ENCODE measurements around the gene FGF14. TPM values are rescaled to one million over a fixed set of nuclear protein-coding genes. Genes with fewer than 3 reads are reported as not detected.

The FGF14 gene
- total RNA-seq, 1 donor from 2014 or later, result 0.52 TPM

GRCh38 chr13:101695870-101696516, 705.9 kb downstream of the FGF14 start:
- Histone ChIP-seq H3K9ac (ENCODE audit: low read depth in 1 of 3, low read length in 3 of 3) (no peak overlapping the region), H3K36me3 (ENCODE audit: control insufficient read depth in 3 of 3, insufficient read depth in 3 of 3, low read length in 3 of 3) (no peaks in the 10 kb centered on the region), H3K27ac (ENCODE audit: low read depth, low read length) (no peak overlapping the region), H3K9me3 (ENCODE audit: control insufficient read depth in 3 of 3, low read length in 3 of 3) (no peaks in the 10 kb centered on the region), H3K4me1 (ENCODE audit: control insufficient read depth in 3 of 3, insufficient read depth in 3 of 3, low read length in 3 of 3) (no peaks in the 10 kb centered on the region), H3K27me3 (ENCODE audit: control insufficient read depth in 3 of 3, insufficient read depth in 3 of 3, low read length in 3 of 3) (no peaks in the 10 kb centered on the region), H3K4me3 (ENCODE audit: low read length in 3 of 3) (no peak overlapping the region)

GRCh38 chr13:101691341-101691860, 710.4 kb downstream of the FGF14 start:
- no peaks in the 10 kb centered on the region for H3K27me3 ChIP-seq (ENCODE audit: control insufficient read depth in 3 of 3, insufficient read depth in 3 of 3, low read length in 3 of 3)
- H3K4me1 ChIP-seq (ENCODE audit: control insufficient read depth in 3 of 3, insufficient read depth in 3 of 3, low read length in 3 of 3), result no peaks in the 10 kb centered on the region
- no peak overlapping the region for H3K4me3 ChIP-seq (ENCODE audit: low read length in 3 of 3)
- no peak overlapping the region for H3K27ac ChIP-seq (ENCODE audit: low read depth, low read length)
- no peaks in the 10 kb centered on the region for H3K36me3 ChIP-seq (ENCODE audit: control insufficient read depth in 3 of 3, insufficient read depth in 3 of 3, low read length in 3 of 3)
- H3K9ac ChIP-seq (ENCODE audit: low read depth in 1 of 3, low read length in 3 of 3), result no peak overlapping the region
- H3K9me3 ChIP-seq (ENCODE audit: control insufficient read depth in 3 of 3, low read length in 3 of 3), result no peaks in the 10 kb centered on the region

- H3K9me3 ChIP-seq (ENCODE audit: control insufficient read depth in 3 of 3, low read length in 3 of 3), result no peaks in the 10 kb centered on the region
- H3K4me1 ChIP-seq (ENCODE audit: control insufficient read depth in 3 of 3, insufficient read depth in 3 of 3, low read length in 3 of 3), result no peaks in the 10 kb centered on the region
- H3K9ac ChIP-seq (ENCODE audit: low read depth in 1 of 3, low read length in 3 of 3), result no peak overlapping the region
- no peak overlapping the region for H3K4me3 ChIP-seq (ENCODE audit: low read length in 3 of 3)
- H3K27ac ChIP-seq (ENCODE audit: low read depth, low read length), result no peak overlapping the region
- no peaks in the 10 kb centered on the region for H3K27me3 ChIP-seq (ENCODE audit: control insufficient read depth in 3 of 3, insufficient read depth in 3 of 3, low read length in 3 of 3)
- no peaks in the 10 kb centered on the region for H3K36me3 ChIP-seq (ENCODE audit: control insufficient read depth in 3 of 3, insufficient read depth in 3 of 3, low read length in 3 of 3)
These were observed 711.0 kb downstream of the FGF14 start for GRCh38 chr13:101690871-101691270.

- Histone ChIP-seq H3K27me3 (ENCODE audit: control insufficient read depth in 3 of 3, insufficient read depth in 3 of 3, low read length in 3 of 3) (no peaks in the 10 kb centered on the region), H3K4me1 (ENCODE audit: control insufficient read depth in 3 of 3, insufficient read depth in 3 of 3, low read length in 3 of 3) (no peaks in the 10 kb centered on the region), H3K36me3 (ENCODE audit: control insufficient read depth in 3 of 3, insufficient read depth in 3 of 3, low read length in 3 of 3) (no peaks in the 10 kb centered on the region), H3K4me3 (ENCODE audit: low read length in 3 of 3) (no peak overlapping the region), H3K9me3 (ENCODE audit: control insufficient read depth in 3 of 3, low read length in 3 of 3) (no peaks in the 10 kb centered on the region), H3K9ac (ENCODE audit: low read depth in 1 of 3, low read length in 3 of 3) (no peak overlapping the region), H3K27ac (ENCODE audit: low read depth, low read length) (no peak overlapping the region)
These were observed 715.8 kb downstream of the FGF14 start for GRCh38 chr13:101686003-101686402.

GRCh38 chr13:101681834-101682233, 720.0 kb downstream of the FGF14 start:
- no peak overlapping the region for H3K27ac ChIP-seq (ENCODE audit: low read depth, low read length)
- H3K9ac ChIP-seq (ENCODE audit: low read depth in 1 of 3, low read length in 3 of 3), result no peak overlapping the region
- H3K4me3 ChIP-seq (ENCODE audit: low read length in 3 of 3), result no peak overlapping the region
- H3K4me1 ChIP-seq (ENCODE audit: control insufficient read depth in 3 of 3, insufficient read depth in 3 of 3, low read length in 3 of 3), result no peaks in the 10 kb centered on the region
- H3K36me3 ChIP-seq (ENCODE audit: control insufficient read depth in 3 of 3, insufficient read depth in 3 of 3, low read length in 3 of 3), result no peaks in the 10 kb centered on the region
- no peaks in the 10 kb centered on the region for H3K27me3 ChIP-seq (ENCODE audit: control insufficient read depth in 3 of 3, insufficient read depth in 3 of 3, low read length in 3 of 3)
- no peaks in the 10 kb centered on the region for H3K9me3 ChIP-seq (ENCODE audit: control insufficient read depth in 3 of 3, low read length in 3 of 3)

- H3K27me3 ChIP-seq (ENCODE audit: control insufficient read depth in 3 of 3, insufficient read depth in 3 of 3, low read length in 3 of 3), result no peaks in the 10 kb centered on the region
- H3K9me3 ChIP-seq (ENCODE audit: control insufficient read depth in 3 of 3, low read length in 3 of 3), result no peaks in the 10 kb centered on the region
- no peaks in the 10 kb centered on the region for H3K36me3 ChIP-seq (ENCODE audit: control insufficient read depth in 3 of 3, insufficient read depth in 3 of 3, low read length in 3 of 3)
- no peak overlapping the region for H3K27ac ChIP-seq (ENCODE audit: low read depth, low read length)
- H3K4me1 ChIP-seq (ENCODE audit: control insufficient read depth in 3 of 3, insufficient read depth in 3 of 3, low read length in 3 of 3), result no peaks in the 10 kb centered on the region
- H3K9ac ChIP-seq (ENCODE audit: low read depth in 1 of 3, low read length in 3 of 3), result no peak overlapping the region
- no peak overlapping the region for H3K4me3 ChIP-seq (ENCODE audit: low read length in 3 of 3)
These were observed 728.3 kb downstream of the FGF14 start for GRCh38 chr13:101673360-101674105.

GRCh38 chr13:101661839-101662238, 740.0 kb downstream of the FGF14 start:
- Histone ChIP-seq H3K4me1 (ENCODE audit: control insufficient read depth in 3 of 3, insufficient read depth in 3 of 3, low read length in 3 of 3) (no peaks in the 10 kb centered on the region), H3K9me3 (ENCODE audit: control insufficient read depth in 3 of 3, low read length in 3 of 3) (no peaks in the 10 kb centered on the region), H3K27me3 (ENCODE audit: control insufficient read depth in 3 of 3, insufficient read depth in 3 of 3, low read length in 3 of 3) (no peaks in the 10 kb centered on the region), H3K36me3 (ENCODE audit: control insufficient read depth in 3 of 3, insufficient read depth in 3 of 3, low read length in 3 of 3) (no peaks in the 10 kb centered on the region), H3K9ac (ENCODE audit: low read depth in 1 of 3, low read length in 3 of 3) (no peak overlapping the region), H3K27ac (ENCODE audit: low read depth, low read length) (no peak overlapping the region), H3K4me3 (ENCODE audit: low read length in 3 of 3) (no peak overlapping the region)

Small RNA genes lying within 50 kb of the gene (small RNA-seq; reads per million reads assigned to genes)
- gene MIR2681 (not detected), gene MIR4705 (0.07 reads per million), gene RNU1-24P (not detected), gene RNY1P2 (not detected), gene RPL39P29 (not detected)

Other genes starting within 250 kb of the FGF14 start
- gene TPP2, start 194.9 kb upstream of the FGF14 start, total RNA-seq, result 45.4 TPM

All from skeletal muscle tissue (tissue), 5 donors.